ENCODE data around the gene BBC3.

GRCh38 chr19:47271949-47272348 lies 41.0 kb upstream of the BBC3 start:
- TF ChIP-seq, protein P1, sequence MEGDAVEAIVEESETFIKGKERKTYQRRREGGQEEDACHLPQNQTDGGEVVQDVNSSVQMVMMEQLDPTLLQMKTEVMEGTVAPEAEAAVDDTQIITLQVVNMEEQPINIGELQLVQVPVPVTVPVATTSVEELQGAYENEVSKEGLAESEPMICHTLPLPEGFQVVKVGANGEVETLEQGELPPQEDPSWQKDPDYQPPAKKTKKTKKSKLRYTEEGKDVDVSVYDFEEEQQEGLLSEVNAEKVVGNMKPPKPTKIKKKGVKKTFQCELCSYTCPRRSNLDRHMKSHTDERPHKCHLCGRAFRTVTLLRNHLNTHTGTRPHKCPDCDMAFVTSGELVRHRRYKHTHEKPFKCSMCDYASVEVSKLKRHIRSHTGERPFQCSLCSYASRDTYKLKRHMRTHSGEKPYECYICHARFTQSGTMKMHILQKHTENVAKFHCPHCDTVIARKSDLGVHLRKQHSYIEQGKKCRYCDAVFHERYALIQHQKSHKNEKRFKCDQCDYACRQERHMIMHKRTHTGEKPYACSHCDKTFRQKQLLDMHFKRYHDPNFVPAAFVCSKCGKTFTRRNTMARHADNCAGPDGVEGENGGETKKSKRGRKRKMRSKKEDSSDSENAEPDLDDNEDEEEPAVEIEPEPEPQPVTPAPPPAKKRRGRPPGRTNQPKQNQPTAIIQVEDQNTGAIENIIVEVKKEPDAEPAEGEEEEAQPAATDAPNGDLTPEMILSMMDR (IDR thresholded peaks at IDR 0.05): no peak
- TF ChIP-seq POLR2A (IDR thresholded peaks at IDR 0.05) (no peak), POLR2AphosphoS5 (IDR thresholded peaks at IDR 0.05) (no peak)
